Daoy (cell line): ENCODE results near the gene SPEG. TPM values are rescaled to one million over a fixed set of nuclear protein-coding genes. Genes with fewer than 3 reads are reported as not detected.

ENCODE experiments used
- DNase-seq: peaks from one replicate; pipeline ENCODE4 v3.0.0-alpha.2; 2015; ENCODE audit warnings: low read depth
- total RNA-seq: library from RNA; depleted of rRNA; stranded (reverse); fragments of >200 nt; shearing (Covaris generic); gene quantifications from 2 replicates; pipeline ENCODE4 v1.2.3, GENCODE V29; 2014

SPEG gene
- total RNA-seq, 1 experiment from 2014 or later = 4.9 TPM

DNA sequence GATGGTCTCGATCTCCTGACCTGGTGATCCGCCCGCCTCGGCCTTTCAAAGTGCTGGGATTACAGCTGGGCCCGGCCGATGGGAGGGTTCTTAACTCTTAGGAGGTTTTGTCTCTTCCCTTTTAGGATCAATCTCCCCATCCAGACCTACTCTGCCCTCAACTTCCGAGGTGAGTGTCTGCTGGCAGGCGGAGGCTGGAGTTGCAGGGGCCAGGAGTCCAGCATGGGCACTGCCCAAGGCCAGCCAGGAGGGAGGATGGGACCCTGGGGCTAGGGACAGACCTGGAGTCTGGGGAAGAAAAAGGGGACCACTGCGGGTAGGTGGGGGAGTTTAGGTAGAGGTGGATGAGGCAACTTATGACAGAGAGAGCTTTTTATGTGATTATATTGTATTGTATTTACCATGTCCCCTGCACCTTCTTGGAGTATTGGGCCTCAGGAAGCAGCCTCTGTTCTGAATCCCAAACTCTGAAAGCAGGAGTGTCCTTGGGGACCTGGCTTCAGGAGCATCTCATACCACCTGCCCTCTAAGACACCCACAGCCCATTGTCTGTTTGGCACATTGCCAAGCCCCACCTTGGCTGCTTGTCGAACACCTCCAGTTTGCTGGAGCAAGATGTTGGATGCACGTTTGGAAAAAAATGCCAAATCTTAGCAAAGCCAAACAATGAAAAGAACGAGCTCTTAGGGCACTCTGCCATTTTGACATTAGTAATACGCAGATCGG, 10.8 kb upstream of the SPEG start:
- no peak for DNase-seq

DNA sequence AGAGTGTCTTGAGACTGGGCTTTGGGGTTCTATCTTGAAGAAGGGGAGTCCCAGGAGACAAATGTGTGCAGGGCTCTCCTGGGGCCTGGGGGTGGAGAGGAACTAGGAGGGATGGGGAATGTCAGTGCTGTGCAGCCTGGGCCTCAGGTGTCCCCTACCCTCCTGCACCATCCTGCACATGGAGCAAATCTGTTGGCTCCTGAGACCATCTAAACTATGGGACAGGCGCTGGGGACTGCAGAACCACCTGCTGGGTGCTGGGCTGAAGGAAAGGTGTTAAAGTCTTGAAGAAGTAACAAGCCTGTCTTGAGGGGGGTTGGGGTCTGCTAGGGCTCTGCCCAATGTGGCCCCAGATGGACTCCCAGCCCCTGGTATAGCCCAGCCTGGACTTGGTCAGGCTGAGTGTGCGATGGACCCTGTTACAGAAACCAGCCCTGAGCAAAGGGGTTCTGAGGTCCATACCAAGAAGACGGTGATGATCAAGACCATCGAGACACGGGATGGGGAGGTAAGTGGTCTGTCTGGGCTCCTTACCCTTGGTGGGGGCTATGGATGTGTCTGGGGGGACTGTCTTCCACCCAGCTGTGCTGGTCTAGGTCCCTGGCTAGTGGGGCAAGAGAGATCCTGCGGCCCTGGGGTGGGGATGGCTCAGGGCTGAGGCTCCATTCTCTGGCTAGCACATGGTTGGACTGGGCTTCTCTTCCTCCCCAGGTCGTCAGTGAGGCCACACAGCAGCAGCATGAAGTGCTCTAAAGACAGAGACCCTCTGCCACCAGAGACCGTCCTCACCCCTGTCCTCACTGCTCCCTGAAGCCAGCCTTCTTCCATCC, 9.2 kb upstream of the SPEG start:
- no peak for DNase-seq

GRCh38 chr2:219426068-219426443, 8.6 kb upstream of the SPEG start:
- DNase-seq = no peak

- no peak for DNase-seq
These were observed 8.0 kb upstream of the SPEG start for GRCh38 chr2:219426534-219427136.

GRCh38 chr2:219428469-219428868, 6.2 kb upstream of the SPEG start:
- DNase-seq = no peak

DNA sequence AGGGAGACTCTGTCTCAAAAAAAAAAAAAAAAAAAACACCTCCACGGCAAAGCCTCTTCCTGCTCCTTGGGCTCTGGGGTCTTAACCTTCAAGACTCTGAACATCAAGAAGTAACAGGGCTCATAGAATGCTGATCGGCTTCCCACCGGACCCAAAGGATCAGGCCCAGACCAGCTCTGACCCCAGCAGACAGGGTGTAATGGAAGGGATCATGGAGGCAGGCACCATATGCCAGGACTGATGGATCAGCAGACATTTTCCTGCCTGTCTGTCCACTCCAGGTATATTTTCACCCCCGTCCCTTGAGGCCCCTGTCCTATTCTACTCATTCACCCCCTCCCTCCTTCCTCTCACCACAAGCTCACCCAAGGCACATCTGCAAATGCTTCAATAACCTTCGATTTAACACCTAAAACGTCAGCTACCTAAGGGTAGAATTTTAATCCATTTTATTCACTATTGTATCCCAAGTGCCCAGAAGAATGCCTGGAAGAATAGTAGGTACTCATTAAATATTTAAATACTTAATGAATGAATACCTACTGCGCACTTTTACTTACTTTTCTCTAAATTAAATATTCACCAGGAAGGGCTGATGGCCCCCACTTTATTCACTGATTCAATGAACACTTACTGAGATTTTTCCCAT, 4.6 kb upstream of the SPEG start:
- no peak for DNase-seq

DNA sequence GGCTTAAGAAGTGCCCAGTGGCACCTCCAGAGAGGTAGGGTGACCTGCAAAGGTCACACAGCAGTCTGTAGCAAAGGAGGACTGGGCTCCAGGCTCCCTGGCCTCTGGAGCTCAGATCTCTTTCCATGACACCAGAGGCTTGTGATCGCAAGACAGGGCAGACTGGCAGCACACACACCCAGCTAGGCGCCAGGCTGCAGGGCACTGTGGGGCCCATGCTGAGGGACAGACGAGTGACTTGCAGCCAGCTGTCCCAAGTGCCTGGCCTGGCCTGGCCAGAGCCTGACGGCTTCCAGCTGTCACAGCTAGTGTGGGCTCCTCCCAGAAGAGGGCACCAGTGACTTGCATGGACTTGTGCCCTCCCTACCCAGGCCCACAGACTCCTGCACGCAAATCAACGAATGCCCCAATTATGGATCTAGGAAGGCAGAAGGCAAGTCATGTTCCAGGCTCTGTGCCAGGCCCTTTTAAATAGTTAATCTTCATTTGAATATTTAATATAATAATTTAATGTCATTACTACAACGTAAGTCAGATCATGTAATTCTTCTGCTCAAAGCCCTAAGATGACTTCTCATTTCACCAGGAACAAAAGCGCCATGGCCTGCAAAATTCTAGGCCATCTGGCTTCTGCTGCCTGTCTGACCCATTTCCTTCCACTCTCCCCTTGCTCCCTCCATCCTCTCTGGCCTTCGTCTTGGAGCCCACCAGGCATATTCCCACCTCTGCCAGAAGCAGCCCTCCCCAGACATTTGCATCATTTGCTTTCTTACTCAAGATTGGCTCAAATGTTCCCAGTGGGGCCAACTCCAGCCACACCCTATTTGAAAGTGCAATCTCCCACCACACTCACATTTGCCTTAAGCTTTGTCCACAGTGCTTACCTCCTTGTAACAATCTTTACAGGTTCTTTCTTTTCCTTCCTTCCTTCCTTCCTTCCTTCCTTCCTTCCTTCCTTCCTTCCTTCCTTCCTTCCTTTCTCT, 3.7 kb upstream of the SPEG start:
- DNase-seq = peak; percentile 39

DNA sequence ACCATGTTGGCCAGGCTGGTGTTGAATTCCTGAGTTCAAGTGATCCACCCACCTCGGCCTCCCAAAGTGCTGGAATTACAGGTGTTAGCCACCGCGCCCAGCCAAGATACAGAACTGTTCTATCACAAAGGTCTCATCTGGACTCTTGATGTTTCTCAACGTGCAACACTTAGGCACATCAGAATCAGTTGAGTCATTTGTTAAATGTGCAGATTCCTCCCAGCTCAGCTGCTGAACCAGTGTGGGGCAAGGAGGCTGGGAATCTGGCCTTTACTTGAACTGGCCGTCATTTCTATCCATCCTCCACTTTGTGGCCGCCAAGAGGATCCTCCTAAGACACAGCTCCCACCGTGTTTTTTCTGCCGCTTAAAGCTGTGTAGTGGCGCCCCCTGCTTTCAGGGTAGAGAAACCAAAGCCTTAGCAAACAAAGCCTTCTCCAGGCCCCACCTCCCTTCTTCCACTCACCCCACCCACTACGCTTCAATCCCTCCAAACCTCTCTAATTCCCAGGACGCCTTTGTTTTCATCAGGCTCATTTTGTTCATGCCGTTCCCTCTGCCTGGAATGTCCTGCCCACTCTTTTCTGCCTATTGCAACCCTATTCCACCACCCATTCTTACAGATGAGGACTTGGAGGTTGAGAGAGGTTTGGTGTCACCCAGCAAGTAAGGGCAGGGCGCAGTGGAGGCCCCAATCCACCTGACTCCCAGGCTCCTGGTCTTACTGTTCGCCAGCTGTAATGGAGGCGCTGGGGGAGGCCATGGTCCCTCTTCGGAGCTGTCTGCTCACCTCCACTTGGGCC, 776 bp upstream of the SPEG start:
- DNase-seq = peak; percentile 26

DNA sequence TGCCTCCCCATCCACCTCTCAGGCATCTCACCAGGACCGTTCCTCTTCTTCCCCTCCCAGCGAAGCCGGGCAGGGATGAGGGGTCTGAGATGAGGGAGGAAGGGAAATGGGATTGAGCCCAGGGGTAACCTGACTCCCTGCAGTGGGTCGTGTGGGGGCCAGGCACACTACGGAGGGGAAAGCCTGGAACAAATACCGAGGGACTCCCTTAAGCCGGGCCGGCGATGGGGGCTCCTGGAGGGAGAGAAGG, 250 bp upstream of the SPEG start:
- no peak for DNase-seq

- no peak for DNase-seq
These were observed 1.1 kb downstream of the SPEG start for GRCh38 chr2:219435701-219436100.

GRCh38 chr2:219436491-219436890, 1.8 kb downstream of the SPEG start:
- DNase-seq = no peak

DNA sequence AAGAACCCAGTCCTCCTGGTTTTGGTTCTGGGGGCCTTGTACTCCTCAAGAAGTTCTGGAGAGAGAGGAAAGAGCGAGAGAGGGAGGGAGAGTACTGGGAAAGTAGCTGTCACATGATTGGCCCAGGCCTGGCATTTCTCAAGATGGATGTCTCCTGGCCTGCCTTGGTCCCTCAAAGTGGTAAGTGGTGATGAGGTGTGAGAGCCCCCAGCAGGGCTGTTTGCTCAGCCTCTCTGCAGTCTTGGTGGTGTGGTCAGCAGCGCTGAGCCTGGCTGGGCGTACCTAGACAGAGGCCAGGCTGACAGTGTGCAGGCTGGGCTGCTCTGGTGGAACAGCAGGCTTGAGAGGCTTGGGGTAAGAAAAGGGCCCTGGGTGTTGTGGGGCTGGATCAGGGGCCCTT, 2.5 kb downstream of the SPEG start:
- DNase-seq = no peak

DNA sequence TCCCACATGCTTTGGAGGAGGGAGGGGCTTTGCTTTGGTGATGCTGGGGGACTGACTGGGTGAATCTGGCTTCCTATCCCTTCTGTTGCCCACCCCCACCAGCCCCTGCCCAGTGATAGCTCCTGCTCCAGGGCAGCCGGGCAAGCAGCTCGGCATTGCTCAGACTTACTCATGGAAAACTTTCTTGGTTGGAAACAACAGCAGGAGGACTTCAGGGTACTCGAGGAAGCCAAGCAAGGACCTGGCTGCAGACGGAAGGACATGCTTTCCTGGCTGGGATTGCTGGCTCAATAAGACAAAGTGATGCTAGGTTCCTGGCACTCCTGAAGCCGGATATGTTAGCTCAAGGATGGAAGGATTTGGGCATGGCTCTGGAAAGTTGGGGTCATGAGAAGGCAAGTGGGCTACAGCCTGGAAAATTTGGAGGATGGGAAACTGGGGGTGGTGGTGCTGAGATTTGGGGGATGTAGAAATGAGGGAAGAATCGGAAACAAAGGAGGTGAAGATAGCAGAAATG, 3.1 kb downstream of the SPEG start:
- DNase-seq = no peak

- DNase-seq = no peak
These were observed 3.8 kb downstream of the SPEG start for GRCh38 chr2:219438453-219438852.

GRCh38 chr2:219439506-219439905, 4.9 kb downstream of the SPEG start:
- DNase-seq = no peak

DNA sequence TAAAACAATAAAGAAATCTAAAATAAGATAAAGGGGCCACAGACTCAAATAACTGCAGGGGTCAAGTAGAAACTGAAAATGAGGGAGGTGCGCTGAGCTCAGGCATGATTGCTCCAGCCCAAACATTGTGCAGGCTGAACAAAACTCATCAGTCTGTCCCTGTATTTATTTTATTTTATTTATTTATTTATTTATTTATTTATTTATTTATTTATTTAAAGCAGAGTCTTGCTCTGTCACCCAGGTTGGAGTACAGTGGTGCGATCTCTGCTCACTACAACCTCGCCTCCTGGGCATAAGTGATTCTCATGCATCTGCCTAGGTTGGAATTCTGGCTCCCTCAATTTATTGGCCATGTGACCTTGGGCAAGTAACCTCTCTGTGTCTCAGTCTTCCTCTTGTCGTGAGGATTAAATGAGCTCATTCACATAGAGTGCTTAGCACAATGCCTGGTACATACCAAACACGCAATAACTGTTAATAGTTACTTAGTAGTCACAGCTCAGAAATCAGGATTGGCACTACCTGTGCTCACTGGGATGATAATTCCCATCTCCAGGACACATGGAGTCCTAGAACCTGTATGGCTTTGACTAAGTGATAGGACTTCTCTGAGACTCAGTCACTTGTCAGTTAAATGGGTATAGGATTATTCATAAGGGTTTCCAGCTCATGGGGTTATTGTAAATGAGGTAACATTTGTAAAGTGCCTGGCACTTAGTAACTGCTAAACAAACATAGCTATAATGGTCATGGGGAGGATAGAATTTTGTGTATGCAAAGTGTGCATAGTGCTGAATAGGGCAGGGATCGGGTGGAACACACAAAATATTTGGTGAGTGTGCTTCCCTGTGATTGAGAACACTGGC, 6.0 kb downstream of the SPEG start:
- no peak for DNase-seq

- DNase-seq = peak; percentile 59
These were observed 7.0 kb downstream of the SPEG start for GRCh38 chr2:219441451-219442255.

DNA sequence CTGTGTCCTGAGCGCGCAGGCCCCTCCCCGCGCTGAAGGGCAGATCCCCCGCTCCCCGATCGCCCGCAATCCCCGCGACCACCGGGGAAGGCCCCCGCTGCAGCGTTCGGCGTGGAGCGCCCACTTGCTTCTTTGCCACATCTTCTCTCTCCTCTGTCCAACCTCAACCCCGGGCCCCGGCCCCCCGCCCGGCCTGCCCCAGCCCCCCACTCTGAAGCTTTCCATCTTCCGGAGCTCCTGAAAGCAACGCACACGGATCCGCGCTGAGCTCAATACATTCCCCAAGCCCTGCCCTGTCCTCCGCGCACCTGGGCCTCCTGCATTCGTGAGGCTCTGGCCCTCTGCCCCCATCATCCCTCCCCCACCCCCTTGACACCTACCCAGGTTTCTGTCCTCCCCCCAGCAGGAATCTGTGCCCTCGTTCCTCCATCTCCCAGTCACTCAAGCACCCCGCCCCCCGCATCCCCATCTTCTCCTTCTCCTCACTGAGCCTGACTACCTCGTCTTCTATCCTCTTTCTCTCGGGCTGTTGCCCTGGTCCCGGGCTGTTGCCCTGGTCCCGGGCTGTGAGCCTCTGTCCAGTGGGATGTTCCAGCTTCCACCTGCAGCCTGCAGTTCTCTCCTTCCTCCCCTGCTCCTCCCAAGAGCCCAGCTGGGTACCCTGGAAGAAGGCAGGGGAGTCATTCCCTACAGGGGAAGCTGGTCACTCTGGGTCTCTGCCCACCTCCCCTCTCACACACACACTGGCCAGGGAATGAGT, 7.8 kb downstream of the SPEG start:
- no peak for DNase-seq
